ENCODE measurements around the gene MLLT10. TPM values are rescaled to one million over a fixed set of nuclear protein-coding genes. Genes with fewer than 3 reads are reported as not detected.
A peak's percentile ranks its signal among the peaks of the same experiment; 100 is the strongest.

MLLT10 gene
- total and polyA plus RNA-seq, 9 of the 15 experiments (the other 6 are each of a cell fraction or from before 2014, with no cell fraction given) = 18.8 to 81.4 (median 64.2) TPM

- TF ChIP-seq FOXM1 (IDR thresholded peaks at IDR 0.05; ENCODE audit: low read depth) = no peak
- 0 out of 2 replicates have a peak, but pooled peaks have one; percentile 40 for TF ChIP-seq FOXM1 (CRISPR knock-in tag; IDR thresholded peaks at IDR 0.05; ENCODE audit: low read depth)
- no peak for TF ChIP-seq NFYB (IDR thresholded peaks at IDR 0.05; ENCODE audit: extremely low read depth, insufficient read length)
- TF ChIP-seq RHOXF2B (CRISPR knock-in tag; conservative IDR thresholded peaks at IDR 0.05) = no peak
- TF ChIP-seq, protein P1, sequence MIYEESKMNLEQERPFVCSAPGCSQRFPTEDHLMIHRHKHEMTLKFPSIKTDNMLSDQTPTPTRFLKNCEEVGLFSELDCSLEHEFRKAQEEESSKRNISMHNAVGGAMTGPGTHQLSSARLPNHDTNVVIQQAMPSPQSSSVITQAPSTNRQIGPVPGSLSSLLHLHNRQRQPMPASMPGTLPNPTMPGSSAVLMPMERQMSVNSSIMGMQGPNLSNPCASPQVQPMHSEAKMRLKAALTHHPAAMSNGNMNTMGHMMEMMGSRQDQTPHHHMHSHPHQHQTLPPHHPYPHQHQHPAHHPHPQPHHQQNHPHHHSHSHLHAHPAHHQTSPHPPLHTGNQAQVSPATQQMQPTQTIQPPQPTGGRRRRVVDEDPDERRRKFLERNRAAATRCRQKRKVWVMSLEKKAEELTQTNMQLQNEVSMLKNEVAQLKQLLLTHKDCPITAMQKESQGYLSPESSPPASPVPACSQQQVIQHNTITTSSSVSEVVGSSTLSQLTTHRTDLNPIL (CRISPR knock-in tag; IDR thresholded peaks at IDR 0.05) = no peak
- TF ChIP-seq, protein P2, sequence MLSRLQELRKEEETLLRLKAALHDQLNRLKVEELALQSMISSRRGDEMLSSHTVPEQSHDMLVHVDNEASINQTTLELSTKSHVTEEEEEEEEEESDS (CRISPR knock-in tag; IDR thresholded peaks at IDR 0.05) = no peak
- peak; percentile 64 for TF ChIP-seq FIP1L1 (IDR thresholded peaks at IDR 0.05; ENCODE audit: low read depth, low read length, poor library complexity, severe bottlenecking)
- TF ChIP-seq HDAC8 (tag; IDR thresholded peaks at IDR 0.05) = no peak
- TF ChIP-seq CBX2 (IDR thresholded peaks at IDR 0.05; ENCODE audit: insufficient read depth, low read length, poor library complexity, severe bottlenecking) = no peak
- TF ChIP-seq FOXJ2 (tag; IDR thresholded peaks at IDR 0.05) = no peak
- no peak for TF ChIP-seq TCF15 (CRISPR knock-in tag; IDR thresholded peaks at IDR 0.05)
- no peak for TF ChIP-seq COPS2 (conservative IDR thresholded peaks at IDR 0.05)
- TF ChIP-seq CEBPB (tag; IDR thresholded peaks at IDR 0.05) = no peak
- no peak for TF ChIP-seq BHLHE40 (IDR thresholded peaks at IDR 0.05; ENCODE audit: low read length)
- no peak for TF ChIP-seq DDX20 (tag; IDR thresholded peaks at IDR 0.05; ENCODE audit: low read depth)
- no peak for TF ChIP-seq SMARCB1 (IDR thresholded peaks at IDR 0.05; ENCODE audit: insufficient read length, low read depth)
- no peak for TF ChIP-seq ZKSCAN1 (IDR thresholded peaks at IDR 0.05; ENCODE audit: low read depth, low read length)
- TF ChIP-seq ILF3 (IDR thresholded peaks at IDR 0.05; ENCODE audit: borderline replicate concordance) = no peak
- TF ChIP-seq TAL1 (IDR thresholded peaks at IDR 0.05) = no peak
- TF ChIP-seq ZNF444 (CRISPR knock-in tag; IDR thresholded peaks at IDR 0.05) = no peak
- TF ChIP-seq, protein P3, sequence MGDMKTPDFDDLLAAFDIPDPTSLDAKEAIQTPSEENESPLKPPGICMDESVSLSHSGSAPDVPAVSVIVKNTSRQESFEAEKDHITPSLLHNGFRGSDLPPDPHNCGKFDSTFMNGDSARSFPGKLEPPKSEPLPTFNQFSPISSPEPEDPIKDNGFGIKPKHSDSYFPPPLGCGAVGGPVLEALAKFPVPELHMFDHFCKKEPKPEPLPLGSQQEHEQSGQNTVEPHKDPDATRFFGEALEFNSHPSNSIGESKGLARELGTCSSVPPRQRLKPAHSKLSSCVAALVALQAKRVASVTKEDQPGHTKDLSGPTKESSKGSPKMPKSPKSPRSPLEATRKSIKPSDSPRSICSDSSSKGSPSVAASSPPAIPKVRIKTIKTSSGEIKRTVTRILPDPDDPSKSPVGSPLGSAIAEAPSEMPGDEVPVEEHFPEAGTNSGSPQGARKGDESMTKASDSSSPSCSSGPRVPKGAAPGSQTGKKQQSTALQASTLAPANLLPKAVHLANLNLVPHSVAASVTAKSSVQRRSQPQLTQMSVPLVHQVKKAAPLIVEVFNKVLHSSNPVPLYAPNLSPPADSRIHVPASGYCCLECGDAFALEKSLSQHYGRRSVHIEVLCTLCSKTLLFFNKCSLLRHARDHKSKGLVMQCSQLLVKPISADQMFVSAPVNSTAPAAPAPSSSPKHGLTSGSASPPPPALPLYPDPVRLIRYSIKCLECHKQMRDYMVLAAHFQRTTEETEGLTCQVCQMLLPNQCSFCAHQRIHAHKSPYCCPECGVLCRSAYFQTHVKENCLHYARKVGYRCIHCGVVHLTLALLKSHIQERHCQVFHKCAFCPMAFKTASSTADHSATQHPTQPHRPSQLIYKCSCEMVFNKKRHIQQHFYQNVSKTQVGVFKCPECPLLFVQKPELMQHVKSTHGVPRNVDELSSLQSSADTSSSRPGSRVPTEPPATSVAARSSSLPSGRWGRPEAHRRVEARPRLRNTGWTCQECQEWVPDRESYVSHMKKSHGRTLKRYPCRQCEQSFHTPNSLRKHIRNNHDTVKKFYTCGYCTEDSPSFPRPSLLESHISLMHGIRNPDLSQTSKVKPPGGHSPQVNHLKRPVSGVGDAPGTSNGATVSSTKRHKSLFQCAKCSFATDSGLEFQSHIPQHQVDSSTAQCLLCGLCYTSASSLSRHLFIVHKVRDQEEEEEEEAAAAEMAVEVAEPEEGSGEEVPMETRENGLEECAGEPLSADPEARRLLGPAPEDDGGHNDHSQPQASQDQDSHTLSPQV (IDR thresholded peaks at IDR 0.05) = no peak
- no peak for TF ChIP-seq ETV5 (CRISPR knock-in tag; IDR thresholded peaks at IDR 0.05; ENCODE audit: low read depth)
- TF ChIP-seq NR3C1 (CRISPR knock-in tag; IDR thresholded peaks at IDR 0.05) = no peak
Observed at GRCh38 chr10:21496343-21497176, 37.5 kb upstream of the MLLT10 start (continued).
